Measurements from ENCODE around the gene SPATA45.
"Not testable (repeated sequence)": the region's sequence is repeated elsewhere in the genome, so short reads cannot be mapped to it uniquely, and the experiment has no call there.

DNA sequence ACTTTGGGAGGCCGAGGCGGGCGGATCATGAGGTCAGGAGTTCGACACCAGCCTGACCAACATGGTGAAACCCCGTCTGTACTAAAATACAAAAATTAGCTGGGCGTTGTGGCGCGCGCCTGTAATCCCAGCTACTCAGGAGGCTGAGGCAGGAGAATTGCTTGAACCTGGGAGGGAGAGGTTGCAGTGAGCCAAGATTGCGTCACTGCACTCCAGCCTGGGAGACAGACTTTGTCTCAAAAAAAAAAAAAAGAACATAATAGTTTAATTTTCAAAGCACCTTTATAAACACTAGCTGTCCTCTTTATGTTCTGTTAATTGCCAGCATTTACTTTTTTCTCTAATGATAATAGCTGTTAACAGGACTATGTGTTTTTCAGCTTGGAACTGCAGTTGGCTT, 15.9 kb upstream of the SPATA45 start:
- not testable (repeated sequence) for TF ChIP-seq BHLHE40 (IDR thresholded peaks at IDR 0.05; ENCODE audit: borderline replicate concordance); SUZ12 (IDR thresholded peaks at IDR 0.05); ELF4 (IDR thresholded peaks at IDR 0.05); ZNF384 (IDR thresholded peaks at IDR 0.05); SP1 (IDR thresholded peaks at IDR 0.05); FOXA1 (IDR thresholded peaks at IDR 0.05)
